HG03095 (cell line): Measurements from ENCODE around the gene HEYL.
A peak's percentile ranks its signal among the peaks of the same experiment; 100 is the strongest.

Experiments used
- ATAC-seq: cut with Tn5 transposase; IDR thresholded peaks from one replicate; pipeline ENCODE4 v1.9.1; 2021; ENCODE audit warnings: moderate library complexity; ENCODE audit not compliant: unreplicated experiment

The HEYL gene

GRCh38 chr1:39668111-39668510 lies 28.7 kb upstream of the HEYL start:
- no peak for ATAC-seq

- peak; percentile 85 for ATAC-seq
Measured at GRCh38 chr1:39666772-39667171, 27.3 kb upstream of the HEYL start.

- no peak for ATAC-seq
Measured at GRCh38 chr1:39663559-39663958, 24.1 kb upstream of the HEYL start.

- ATAC-seq: no peak
Measured at GRCh38 chr1:39662861-39663260, 23.4 kb upstream of the HEYL start.

GRCh38 chr1:39659538-39659937 lies 20.1 kb upstream of the HEYL start:
- no peak for ATAC-seq

- no peak for ATAC-seq
Measured at GRCh38 chr1:39659110-39659509, 19.7 kb upstream of the HEYL start.

- ATAC-seq: no peak
Measured at GRCh38 chr1:39657923-39658485, 18.6 kb upstream of the HEYL start.

- ATAC-seq: no peak
Measured at GRCh38 chr1:39657402-39657801, 18.0 kb upstream of the HEYL start.

GRCh38 chr1:39656391-39656790 lies 16.9 kb upstream of the HEYL start:
- no peak for ATAC-seq

GRCh38 chr1:39655578-39656268 lies 16.3 kb upstream of the HEYL start:
- ATAC-seq: no peak

- ATAC-seq: no peak
Measured at GRCh38 chr1:39654291-39654690, 14.8 kb upstream of the HEYL start.

- ATAC-seq: no peak
Measured at GRCh38 chr1:39653546-39654031, 14.1 kb upstream of the HEYL start.

- ATAC-seq: no peak
Measured at GRCh38 chr1:39652554-39652953, 13.1 kb upstream of the HEYL start.

- ATAC-seq: no peak
Measured at GRCh38 chr1:39652105-39652504, 12.7 kb upstream of the HEYL start.

- ATAC-seq: no peak
Measured at GRCh38 chr1:39650431-39650830, 11.0 kb upstream of the HEYL start.

GRCh38 chr1:39649636-39650185 lies 10.3 kb upstream of the HEYL start:
- no peak for ATAC-seq

GRCh38 chr1:39648496-39648895 lies 9.1 kb upstream of the HEYL start:
- no peak for ATAC-seq

GRCh38 chr1:39647247-39647646 lies 7.8 kb upstream of the HEYL start:
- no peak for ATAC-seq

- ATAC-seq: no peak
Measured at GRCh38 chr1:39646232-39647081, 7.0 kb upstream of the HEYL start.

- ATAC-seq: no peak
Measured at GRCh38 chr1:39645411-39646043, 6.1 kb upstream of the HEYL start.

GRCh38 chr1:39643705-39644104 lies 4.3 kb upstream of the HEYL start:
- no peak for ATAC-seq
